D721Med (cell line): Measurements from ENCODE around the gene SIL1.
A peak's percentile ranks its signal among the peaks of the same experiment; 100 is the strongest.

Experiments
- DNase-seq: peaks from one replicate; pipeline ENCODE4 v3.0.0; 2011; ENCODE audit warnings: low spot score; ENCODE audit not compliant: insufficient read length
- FAIRE-seq: peaks from 2 replicates; lab custom pipeline; 2011; peaks lifted over from hg19 to GRCh38; lab: Jason Lieb, UNC
- CTCF ChIP-seq: IDR thresholded peaks from 2 replicates; pipeline ENCODE4 v1.5.1; 2012; ENCODE audit warnings: mild to moderate bottlenecking, control low read depth; ENCODE audit not compliant: insufficient read depth; ENCODE audit errors: missing control alignments

The SIL1 gene

DNA sequence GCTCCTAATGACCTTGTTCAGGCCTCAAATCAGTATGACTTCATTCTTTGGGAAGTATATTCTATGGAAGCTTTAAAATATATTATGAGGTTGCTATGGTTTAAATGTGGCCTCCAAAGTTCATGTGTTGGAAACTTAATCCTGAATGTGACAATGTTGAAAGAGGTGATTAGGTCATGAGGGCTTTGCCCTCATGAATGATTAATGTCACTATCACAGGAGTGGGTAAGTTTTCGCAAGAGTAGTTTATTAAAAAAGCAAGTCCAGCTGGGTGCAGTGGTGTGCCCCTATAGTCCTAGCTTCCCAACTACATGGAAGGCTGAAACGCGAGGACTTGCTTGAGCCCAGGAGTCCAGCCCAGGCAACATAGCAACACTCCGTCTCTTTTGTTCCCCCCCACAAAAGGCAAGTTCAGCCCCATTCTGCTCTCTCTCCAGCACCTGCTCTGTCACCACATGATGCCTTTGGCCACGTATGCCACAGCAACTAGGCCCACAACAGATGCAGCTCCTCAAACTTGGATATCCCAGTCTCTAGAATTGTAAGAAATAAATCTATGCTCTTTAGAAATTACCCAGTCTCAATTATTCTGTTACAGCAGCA, 105.3 kb downstream of the SIL1 start:
- FAIRE-seq (no peak), DNase-seq (no peak)
- TF ChIP-seq CTCF, result no peak

- DNase-seq (no peak), FAIRE-seq (no peak)
- TF ChIP-seq CTCF, result peak; percentile 35
Observed at GRCh38 chr5:139091439-139092156, 106.6 kb downstream of the SIL1 start.

DNA sequence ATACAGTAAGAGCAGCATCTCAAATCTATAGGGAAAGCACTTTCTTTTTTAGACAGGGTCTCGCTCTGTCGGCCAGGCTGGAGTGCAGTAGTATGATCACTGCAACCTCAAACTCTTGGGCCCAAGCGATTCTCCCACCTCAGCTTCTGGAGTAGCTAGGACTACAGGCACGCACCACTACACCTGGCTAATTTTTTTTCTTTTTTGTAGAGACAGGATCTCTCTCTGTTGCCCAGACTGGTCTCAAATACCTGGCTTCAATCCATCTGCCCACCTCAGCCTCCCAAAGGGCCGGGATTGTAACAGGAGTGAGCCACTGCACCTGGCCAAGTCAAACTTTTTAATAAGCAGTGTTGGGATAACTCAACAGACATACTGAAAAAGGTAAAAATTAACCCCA, 107.6 kb downstream of the SIL1 start:
- DNase-seq, result no peak
- TF ChIP-seq CTCF, result no peak
- FAIRE-seq, result no peak

DNA sequence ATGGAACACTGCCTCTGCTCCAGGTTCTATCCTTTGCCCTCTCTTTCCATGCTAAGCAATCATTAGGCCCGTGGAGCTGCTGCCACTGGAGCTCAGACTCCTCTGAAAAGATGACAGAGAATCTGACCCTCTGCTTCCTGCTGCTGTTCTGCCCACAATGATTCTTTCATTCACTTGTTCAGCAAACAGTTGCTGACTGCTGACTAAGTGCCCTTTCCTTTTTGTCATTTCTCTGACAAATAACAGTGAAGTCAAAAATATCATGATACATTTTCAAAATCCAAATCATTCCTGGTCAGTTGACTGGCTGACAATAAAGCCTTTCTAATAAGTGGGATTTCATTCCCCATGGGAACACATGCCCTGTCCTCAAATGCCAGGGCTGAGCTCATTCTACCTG, 110.1 kb downstream of the SIL1 start:
- no peak for DNase-seq
- no peak for FAIRE-seq
- TF ChIP-seq CTCF, result no peak

DNA sequence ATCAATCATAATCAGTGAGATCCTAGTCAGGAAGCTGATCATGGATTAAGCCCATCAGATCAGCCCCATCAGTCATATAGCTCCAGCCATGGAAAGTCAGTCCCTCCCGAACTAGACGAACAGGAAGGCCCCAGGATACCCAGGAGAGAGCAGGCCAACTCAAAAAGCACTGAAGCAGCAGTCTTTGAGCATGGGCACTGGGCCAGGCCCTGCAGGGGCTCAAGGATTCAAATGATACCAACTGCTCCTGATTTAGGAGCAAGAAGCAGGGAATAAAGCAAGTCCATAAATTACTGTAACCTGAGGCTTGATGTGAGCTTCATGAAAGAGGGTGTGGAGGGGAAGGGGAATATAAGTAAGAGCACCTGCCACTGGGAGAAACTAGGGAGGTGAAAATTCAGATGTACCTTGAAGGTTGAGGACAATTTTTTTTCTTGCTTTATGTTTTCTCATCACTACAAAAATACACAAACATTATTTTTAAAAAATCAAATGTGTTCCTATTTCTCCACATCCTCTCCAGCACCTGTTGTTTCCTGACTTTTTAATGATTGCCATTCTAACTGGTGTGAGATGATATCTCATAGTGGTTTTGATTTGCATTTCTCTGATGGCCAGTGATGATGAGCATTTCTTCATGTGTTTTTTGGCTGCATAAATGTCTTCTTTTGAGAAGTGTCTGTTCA, 115.2 kb downstream of the SIL1 start:
- DNase-seq (no peak), FAIRE-seq (no peak)
- no peak for TF ChIP-seq CTCF

DNA sequence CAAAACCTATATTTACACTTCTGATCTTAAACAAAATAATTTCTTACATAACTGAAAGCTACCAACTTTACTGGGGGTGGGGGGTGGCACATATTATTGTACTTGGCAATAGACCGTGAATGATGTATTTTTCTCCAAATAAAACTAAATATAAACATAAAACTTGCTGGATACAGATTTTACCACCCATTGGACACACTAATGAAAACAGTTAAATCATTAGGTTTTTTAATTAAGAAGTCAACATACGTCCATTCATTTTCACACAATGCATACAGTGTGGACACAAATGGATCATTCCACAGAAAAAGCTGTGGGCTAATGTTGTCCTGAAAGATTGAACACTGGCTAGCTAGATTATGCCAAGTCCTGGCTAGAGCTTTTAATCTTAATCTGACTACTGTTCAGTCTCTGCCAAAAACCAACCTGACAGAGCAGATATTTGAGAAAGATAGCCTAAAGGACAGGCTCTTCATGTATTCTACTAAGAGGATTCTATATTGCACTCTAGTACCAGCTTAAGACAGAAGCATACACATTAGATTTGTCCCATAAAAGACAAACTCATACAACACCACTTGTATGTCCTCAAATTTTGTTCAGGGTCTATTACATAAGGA, 118.1 kb downstream of the SIL1 start:
- no peak for FAIRE-seq
- DNase-seq, result no peak
- TF ChIP-seq CTCF, result no peak
